SW480 (cell line): ENCODE data around the gene BNC2.

Source experiments
- DNase-seq: peaks from one replicate; pipeline ENCODE4 v3.0.0-alpha.2; 2016; ENCODE audit warnings: low spot score

Gene BNC2

GRCh38 chr9:16627967-16628366 is 242.5 kb downstream of the BNC2 start:
- no peak for DNase-seq

- DNase-seq = no peak
Measured at GRCh38 chr9:16627521-16627920, 242.9 kb downstream of the BNC2 start.

GRCh38 chr9:16626577-16627130 is 243.8 kb downstream of the BNC2 start:
- no peak for DNase-seq

- no peak for DNase-seq
Measured at GRCh38 chr9:16625811-16626210, 244.7 kb downstream of the BNC2 start.

GRCh38 chr9:16625161-16625631 is 245.3 kb downstream of the BNC2 start:
- DNase-seq = no peak

GRCh38 chr9:16624744-16625117 is 245.7 kb downstream of the BNC2 start:
- no peak for DNase-seq

GRCh38 chr9:16623989-16624743 is 246.3 kb downstream of the BNC2 start:
- DNase-seq = no peak

GRCh38 chr9:16622541-16622940 is 247.9 kb downstream of the BNC2 start:
- DNase-seq = no peak

GRCh38 chr9:16619914-16620520 is 250.5 kb downstream of the BNC2 start:
- no peak for DNase-seq

GRCh38 chr9:16619402-16619801 is 251.1 kb downstream of the BNC2 start:
- no peak for DNase-seq

GRCh38 chr9:16618524-16618923 is 251.9 kb downstream of the BNC2 start:
- DNase-seq = no peak

- DNase-seq = no peak
Measured at GRCh38 chr9:16616686-16617085, 253.8 kb downstream of the BNC2 start.

- no peak for DNase-seq
Measured at GRCh38 chr9:16615451-16615850, 255.0 kb downstream of the BNC2 start.

- no peak for DNase-seq
Measured at GRCh38 chr9:16613605-16614004, 256.9 kb downstream of the BNC2 start.

- DNase-seq = no peak
Measured at GRCh38 chr9:16613051-16613450, 257.4 kb downstream of the BNC2 start.

GRCh38 chr9:16612627-16613026 is 257.8 kb downstream of the BNC2 start:
- no peak for DNase-seq

- DNase-seq = no peak
Measured at GRCh38 chr9:16611983-16612382, 258.5 kb downstream of the BNC2 start.

GRCh38 chr9:16611001-16611400 is 259.5 kb downstream of the BNC2 start:
- DNase-seq = no peak

- no peak for DNase-seq
Measured at GRCh38 chr9:16610538-16610937, 259.9 kb downstream of the BNC2 start.

GRCh38 chr9:16608906-16609305 is 261.6 kb downstream of the BNC2 start:
- no peak for DNase-seq

GRCh38 chr9:16602494-16602893 is 268.0 kb downstream of the BNC2 start:
- DNase-seq = no peak

GRCh38 chr9:16601991-16602390 is 268.5 kb downstream of the BNC2 start:
- no peak for DNase-seq

- no peak for DNase-seq
Measured at GRCh38 chr9:16598316-16598715, 272.2 kb downstream of the BNC2 start.

- no peak for DNase-seq
Measured at GRCh38 chr9:16597136-16597535, 273.3 kb downstream of the BNC2 start.
